Prostate gland (tissue), 2 donors: ENCODE measurements around the gene ZNF212. TPM values are rescaled to one million over a fixed set of nuclear protein-coding genes. Genes with fewer than 3 reads are reported as not detected.

Experiments used
- DNase-seq: peaks from one replicate; pipeline ENCODE4 v3.0.0-alpha.2; 2019; ENCODE audit warnings: low spot score
- H3K27ac ChIP-seq, 2 donors: fragments of 200-600 bp; sonication (generic); 2 replicates each; pipeline ENCODE4 v1.5.1; 2017 to 2019
- H3K27me3 ChIP-seq: fragments of 200-600 bp; sonication (generic); replicated peaks from 2 replicates; pipeline ENCODE4 v1.5.1; 2019; ENCODE audit not compliant: insufficient read depth
- H3K36me3 ChIP-seq, 2 donors: fragments of 200-600 bp; sonication (generic); 1 replicate in 1 of 2; 2 replicates in 1 of 2; pipeline versions ENCODE4 v1.5.1 to v1.8.1; 2017 to 2019
- H3K4me1 ChIP-seq: fragments of 200-600 bp; sonication (generic); replicated peaks from 2 replicates; pipeline ENCODE4 v1.5.1; 2019
- H3K4me3 ChIP-seq, 2 donors: fragments of 200-600 bp; sonication (generic); 2 replicates each; pipeline ENCODE4 v1.5.1; 2017 to 2019
- H3K9me3 ChIP-seq: fragments of 200-600 bp; sonication (generic); 2 replicates; pipeline ENCODE4 v1.5.1; 2017
- POLR2A ChIP-seq: fragments of 450-650 bp; IDR thresholded peaks from one replicate; pipeline ENCODE4 v1.6.1; 2016; ENCODE audit warnings: antibody characterized with exemption, mild to moderate bottlenecking
- POLR2AphosphoS5 ChIP-seq: sonication (generic); formaldehyde crosslinking; IDR thresholded peaks from one replicate; pipeline ENCODE4 v1.6.1; 2017; ENCODE audit warnings: antibody characterized with exemption
- WGBS: methylation state at CpG from one replicate; pipeline ENCODE4 v1.1.5; 2018; 5-methylcytosine and 5-hydroxymethylcytosine counted together
- intact Hi-C: fragments of 100-400 bp; cut with DNase I; formaldehyde crosslinking; loops from one replicate; pipeline ENCODE4 v1.14.2; 2022
- total RNA-seq, 2 donors: library from RNA; depleted of rRNA; stranded (reverse); fragments of >200 nt; gene quantifications; one replicate each; pipeline ENCODE4 v1.1.0, GENCODE V29; 2016
- TF ChIP-seq, protein P1 (sequence below), 4 experiments: fragments of 200-600 bp in 2 of 4; fragments of 450-650 bp in 2 of 4; sonication (generic) in 2 of 4; IDR thresholded peaks; 1 replicate in 3 of 4; 2 replicates in 1 of 4; pipeline ENCODE4 v1.5.1; 2016 to 2019; ENCODE audit warnings: antibody characterized with exemption in 4 of 4, mild to moderate bottlenecking in 2 of 4, moderate library complexity in 2 of 4

Gene ZNF212
- total RNA-seq, 2 donors from 2014 or later = 8.9 to 15.9 TPM

GRCh38 chr7:149289262-149289661 is 49.8 kb downstream of the ZNF212 start:
- intact Hi-C loops = no loop called here
- no peaks in the 10 kb centered on the region for H3K9me3 ChIP-seq
- peaks cover 0 to 6% of the 10 kb centered on the region in 2 donors for H3K36me3 ChIP-seq
- TF ChIP-seq, protein P1, sequence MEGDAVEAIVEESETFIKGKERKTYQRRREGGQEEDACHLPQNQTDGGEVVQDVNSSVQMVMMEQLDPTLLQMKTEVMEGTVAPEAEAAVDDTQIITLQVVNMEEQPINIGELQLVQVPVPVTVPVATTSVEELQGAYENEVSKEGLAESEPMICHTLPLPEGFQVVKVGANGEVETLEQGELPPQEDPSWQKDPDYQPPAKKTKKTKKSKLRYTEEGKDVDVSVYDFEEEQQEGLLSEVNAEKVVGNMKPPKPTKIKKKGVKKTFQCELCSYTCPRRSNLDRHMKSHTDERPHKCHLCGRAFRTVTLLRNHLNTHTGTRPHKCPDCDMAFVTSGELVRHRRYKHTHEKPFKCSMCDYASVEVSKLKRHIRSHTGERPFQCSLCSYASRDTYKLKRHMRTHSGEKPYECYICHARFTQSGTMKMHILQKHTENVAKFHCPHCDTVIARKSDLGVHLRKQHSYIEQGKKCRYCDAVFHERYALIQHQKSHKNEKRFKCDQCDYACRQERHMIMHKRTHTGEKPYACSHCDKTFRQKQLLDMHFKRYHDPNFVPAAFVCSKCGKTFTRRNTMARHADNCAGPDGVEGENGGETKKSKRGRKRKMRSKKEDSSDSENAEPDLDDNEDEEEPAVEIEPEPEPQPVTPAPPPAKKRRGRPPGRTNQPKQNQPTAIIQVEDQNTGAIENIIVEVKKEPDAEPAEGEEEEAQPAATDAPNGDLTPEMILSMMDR (IDR thresholded peaks at IDR 0.05) = no peak
- TF ChIP-seq POLR2AphosphoS5 (no peak), POLR2A (no peak)
- H3K4me1 ChIP-seq = no peaks in the 10 kb centered on the region
- H3K27me3 ChIP-seq = no peaks in the 10 kb centered on the region
- 93% methylated on average over 8 of the region's 8 CpGs for WGBS
- no peak overlapping the region for H3K27ac ChIP-seq
- DNase-seq = no peak
- no peak overlapping the region for H3K4me3 ChIP-seq

DNA sequence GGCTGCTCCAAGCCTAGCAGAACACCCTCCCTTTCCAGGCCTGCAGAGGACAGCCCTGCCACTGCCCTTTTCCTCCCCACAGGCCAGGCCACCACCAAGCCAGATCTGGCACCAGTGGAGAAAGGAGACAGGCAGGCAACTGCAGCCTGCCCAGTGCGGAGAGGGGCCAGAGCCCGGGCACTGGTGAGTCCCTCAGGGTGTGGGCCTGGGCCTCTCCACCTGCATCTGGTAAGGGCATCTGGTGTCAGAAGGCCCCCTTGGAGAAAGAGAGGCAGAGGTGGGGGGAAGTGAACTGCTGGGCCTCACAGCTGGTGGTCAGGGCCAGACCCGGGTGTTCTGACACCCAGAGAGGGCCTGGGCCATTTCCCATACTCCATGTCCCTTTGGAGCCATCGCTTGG is 50.4 kb downstream of the ZNF212 start:
- no peaks in the 10 kb centered on the region for H3K9me3 ChIP-seq
- no peaks in the 10 kb centered on the region for H3K4me1 ChIP-seq
- WGBS = 95% methylated on average over 4 of the region's 4 CpGs
- H3K4me3 ChIP-seq = no peak overlapping the region
- no peaks in the 10 kb centered on the region for H3K27me3 ChIP-seq
- no peak overlapping the region for H3K27ac ChIP-seq
- TF ChIP-seq POLR2AphosphoS5 (no peak), POLR2A (no peak)
- TF ChIP-seq, protein P1 (IDR thresholded peaks at IDR 0.05) = no peak
- DNase-seq = no peak
- H3K36me3 ChIP-seq = peaks cover 0 to 11% of the 10 kb centered on the region in 2 donors
- intact Hi-C loops = no loop called here

DNA sequence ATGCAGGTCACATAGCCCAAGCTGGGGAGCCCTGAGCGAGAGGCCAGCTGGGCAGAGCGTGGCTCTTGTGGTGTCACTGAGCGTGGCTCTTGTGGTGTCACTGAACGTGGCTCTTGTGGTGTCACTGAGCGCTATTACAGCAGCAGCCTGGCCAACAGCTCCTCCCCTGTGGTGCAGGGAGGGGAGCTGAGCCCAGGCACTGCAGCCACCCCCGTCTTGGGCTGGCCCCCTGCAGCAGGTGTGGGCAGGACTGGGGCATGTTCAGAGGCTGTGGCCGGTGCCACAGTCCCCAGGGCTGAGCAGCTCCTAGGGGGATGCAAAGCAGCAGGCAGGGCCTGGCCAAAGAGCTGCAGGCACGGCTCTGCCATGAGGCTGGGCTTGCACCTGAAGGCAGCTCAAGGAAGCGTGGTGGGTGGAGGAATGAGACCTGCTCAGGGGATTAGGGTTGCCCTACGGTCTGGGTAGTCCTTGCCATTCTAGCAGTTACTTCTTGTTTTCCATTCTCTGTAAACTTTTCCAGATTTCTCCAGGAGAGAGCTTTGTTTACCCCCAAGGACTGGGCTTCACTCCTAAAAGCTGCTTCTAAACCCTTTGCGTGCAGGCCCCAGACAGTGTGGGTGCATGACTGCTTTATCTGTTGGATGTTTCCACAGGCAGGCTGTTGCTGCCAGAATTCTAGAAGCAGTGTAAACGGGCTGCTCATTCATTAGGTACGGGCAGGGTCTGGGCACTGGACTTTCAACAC is 51.8 kb downstream of the ZNF212 start:
- no peak for TF ChIP-seq POLR2AphosphoS5
- TF ChIP-seq POLR2A = no peak
- TF ChIP-seq, protein P1 (IDR thresholded peaks at IDR 0.05) = no peak
- H3K4me1 ChIP-seq = no peaks in the 10 kb centered on the region
- no peaks in the 10 kb centered on the region for H3K27me3 ChIP-seq
- H3K27ac ChIP-seq = no peak overlapping the region
- DNase-seq = no peak
- no peak overlapping the region for H3K4me3 ChIP-seq
- intact Hi-C loops = no loop called here
- H3K9me3 ChIP-seq = no peaks in the 10 kb centered on the region
- WGBS = 84% methylated on average over 13 of the region's 13 CpGs
- H3K36me3 ChIP-seq = peaks cover 0 to 15% of the 10 kb centered on the region in 2 donors

DNA sequence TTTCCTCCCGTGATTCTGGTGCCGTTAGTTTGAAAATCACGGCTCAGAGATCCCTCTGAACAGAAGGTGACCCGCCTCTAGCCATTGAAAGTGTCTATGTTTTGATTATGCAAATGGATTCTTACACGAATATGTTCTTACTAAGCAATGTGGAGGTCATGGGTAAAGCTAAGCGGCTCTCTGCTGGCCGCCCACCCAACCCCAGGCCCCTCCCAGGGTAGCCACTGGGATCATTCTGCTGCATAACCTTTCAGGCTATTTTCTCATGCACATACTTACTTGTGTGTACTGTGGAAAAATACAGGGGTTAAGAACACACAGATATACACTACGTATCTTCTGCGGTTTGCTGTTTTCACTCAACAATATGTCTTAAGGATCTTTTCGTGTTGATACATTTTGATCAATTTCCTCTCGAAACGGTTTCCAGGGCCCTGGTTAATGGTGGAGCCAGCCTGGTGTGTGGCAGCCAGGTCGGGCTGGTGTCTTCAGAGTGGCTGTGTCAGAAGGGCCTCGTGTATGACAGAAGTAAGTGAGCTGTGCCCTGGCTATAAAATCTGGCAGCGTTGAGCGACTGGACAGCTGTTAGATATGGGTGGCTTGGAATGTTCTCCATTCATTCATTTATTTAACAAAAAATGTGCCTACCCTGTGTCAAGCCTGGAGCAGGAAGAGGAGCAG is 52.5 kb downstream of the ZNF212 start:
- H3K27ac ChIP-seq = no peak overlapping the region
- intact Hi-C loops = no loop called here
- H3K9me3 ChIP-seq = no peaks in the 10 kb centered on the region
- WGBS = 90% methylated on average over 16 of the region's 16 CpGs
- H3K36me3 ChIP-seq = peaks cover 0 to 15% of the 10 kb centered on the region in 2 donors
- H3K4me1 ChIP-seq = no peaks in the 10 kb centered on the region
- no peak for DNase-seq
- H3K4me3 ChIP-seq = no peak overlapping the region
- TF ChIP-seq POLR2AphosphoS5 = no peak
- TF ChIP-seq, protein P1 (IDR thresholded peaks at IDR 0.05) = no peak
- no peak for TF ChIP-seq POLR2A
- H3K27me3 ChIP-seq = no peaks in the 10 kb centered on the region
